Lower leg skin (tissue), 3 donors: Measurements from ENCODE around the gene CDR2.

Source experiments
- CTCF ChIP-seq, 3 donors: fragments of 450-650 bp; IDR thresholded peaks; one replicate each; pipeline ENCODE4 v1.5.1; 2016; ENCODE audit warnings: antibody characterized with exemption in 3 of 3, mild to moderate bottlenecking in 3 of 3, moderate library complexity in 2 of 3
- POLR2A ChIP-seq, 2 donors: fragments of 450-650 bp; IDR thresholded peaks; one replicate each; pipeline ENCODE4 v1.6.1; 2016 to 2017; ENCODE audit warnings: antibody characterized with exemption in 2 of 2, mild to moderate bottlenecking in 1 of 2, moderate library complexity in 1 of 2

GRCh38 chr16:22312897-22313781, 61.3 kb downstream of the CDR2 start:
- no peak for TF ChIP-seq CTCF (IDR thresholded peaks at IDR 0.05)
- TF ChIP-seq POLR2A (IDR thresholded peaks at IDR 0.05) = no peak
